Measurements from ENCODE around the gene CXXC5. TPM values are rescaled to one million over a fixed set of nuclear protein-coding genes. Genes with fewer than 3 reads are reported as not detected.

CXXC5 gene
- total RNA-seq, 1 donor from 2014 or later = 151 TPM

DNA sequence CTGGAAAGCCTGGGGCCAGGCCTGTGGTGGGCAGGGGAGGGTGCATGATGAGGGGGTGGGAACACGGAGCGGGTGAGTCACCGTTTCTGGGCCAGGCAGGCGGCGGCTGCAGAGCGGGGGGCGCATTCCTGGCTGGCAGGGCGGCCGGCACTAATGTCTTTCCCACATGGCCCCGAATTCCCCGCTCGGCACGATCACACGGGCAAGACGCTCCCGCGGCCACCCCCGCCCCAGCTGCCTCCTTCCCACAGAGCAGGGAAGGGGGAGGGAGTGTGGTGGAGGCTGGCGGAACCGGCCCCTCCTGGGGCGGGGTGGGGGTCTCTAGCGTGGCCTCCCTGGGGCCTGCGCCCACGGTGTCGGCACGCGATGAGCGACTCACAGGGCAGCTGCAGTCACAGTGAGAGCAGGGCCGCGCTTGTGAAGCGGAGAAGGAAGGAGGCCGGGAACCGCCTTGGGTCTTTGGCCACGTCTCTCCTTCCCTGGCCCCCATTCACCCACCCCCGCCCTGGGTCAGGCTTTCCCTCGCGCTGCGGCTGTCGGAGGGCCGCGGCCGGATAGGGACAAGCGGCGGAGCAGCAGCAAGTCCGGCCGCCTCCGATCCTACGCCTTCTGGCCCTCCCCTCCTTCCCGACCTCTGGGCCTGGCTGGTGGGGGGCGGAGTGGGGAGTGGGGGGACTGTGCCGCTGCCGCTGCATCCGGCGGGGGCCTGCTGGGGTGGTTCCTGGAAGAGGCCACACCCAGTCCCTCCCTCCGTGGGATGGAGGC lies 48.9 kb downstream of the CXXC5 start:
- DNase-seq (ENCODE audit: low read depth) = peak; percentile 91
- Mint-ChIP-seq H3K4me3 (ENCODE audit: unreplicated experiment) (no peak overlapping the region), H3K27ac (ENCODE audit: unreplicated experiment) (peak overlapping the region; percentile 99), H3K9me3 (ENCODE audit: unreplicated experiment) (no peaks in the 10 kb centered on the region), H3K4me1 (ENCODE audit: low read depth, unreplicated experiment) (peaks cover 63% of the 10 kb centered on the region), H3K27me3 (ENCODE audit: low read depth, unreplicated experiment) (no peaks in the 10 kb centered on the region), H3K36me3 (ENCODE audit: low read depth, unreplicated experiment) (no peaks in the 10 kb centered on the region)
- Histone ChIP-seq H3K9me3 (ENCODE audit: insufficient read depth, low read depth, low read length) (no peaks in the 10 kb centered on the region), H3K27me3 (ENCODE audit: insufficient read depth, low read length) (no peaks in the 10 kb centered on the region), H3K4me3 (ENCODE audit: insufficient read depth, low read depth, low read length) (peak overlapping the region; percentile 21), H3K79me2 (ENCODE audit: insufficient read depth, low read length) (no peaks in the 10 kb centered on the region), H3K4me1 (ENCODE audit: insufficient read depth, low read length) (peaks cover 65% of the 10 kb centered on the region), H3K27ac (ENCODE audit: low read depth, low read length) (peak overlapping the region; percentile 92), H3K9ac (ENCODE audit: low read length) (peak overlapping the region; percentile 89), H2AFZ (ENCODE audit: low read depth, low read length) (peak overlapping the region; percentile 46), H4K20me1 (ENCODE audit: insufficient read depth, low read length) (no peaks in the 10 kb centered on the region), H3K4me2 (ENCODE audit: low read length) (peak overlapping the region; percentile 84), H3K36me3 (ENCODE audit: insufficient read depth, low read length) (no peaks in the 10 kb centered on the region)
- FAIRE-seq = no peak
- no peak for TF ChIP-seq EZH2 (IDR thresholded peaks at IDR 0.05; ENCODE audit: insufficient read depth, low read length)
- TF ChIP-seq, protein P1, sequence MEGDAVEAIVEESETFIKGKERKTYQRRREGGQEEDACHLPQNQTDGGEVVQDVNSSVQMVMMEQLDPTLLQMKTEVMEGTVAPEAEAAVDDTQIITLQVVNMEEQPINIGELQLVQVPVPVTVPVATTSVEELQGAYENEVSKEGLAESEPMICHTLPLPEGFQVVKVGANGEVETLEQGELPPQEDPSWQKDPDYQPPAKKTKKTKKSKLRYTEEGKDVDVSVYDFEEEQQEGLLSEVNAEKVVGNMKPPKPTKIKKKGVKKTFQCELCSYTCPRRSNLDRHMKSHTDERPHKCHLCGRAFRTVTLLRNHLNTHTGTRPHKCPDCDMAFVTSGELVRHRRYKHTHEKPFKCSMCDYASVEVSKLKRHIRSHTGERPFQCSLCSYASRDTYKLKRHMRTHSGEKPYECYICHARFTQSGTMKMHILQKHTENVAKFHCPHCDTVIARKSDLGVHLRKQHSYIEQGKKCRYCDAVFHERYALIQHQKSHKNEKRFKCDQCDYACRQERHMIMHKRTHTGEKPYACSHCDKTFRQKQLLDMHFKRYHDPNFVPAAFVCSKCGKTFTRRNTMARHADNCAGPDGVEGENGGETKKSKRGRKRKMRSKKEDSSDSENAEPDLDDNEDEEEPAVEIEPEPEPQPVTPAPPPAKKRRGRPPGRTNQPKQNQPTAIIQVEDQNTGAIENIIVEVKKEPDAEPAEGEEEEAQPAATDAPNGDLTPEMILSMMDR (IDR thresholded peaks at IDR 0.05; ENCODE audit: insufficient read depth, low read depth, low read length) = no peak

DNA sequence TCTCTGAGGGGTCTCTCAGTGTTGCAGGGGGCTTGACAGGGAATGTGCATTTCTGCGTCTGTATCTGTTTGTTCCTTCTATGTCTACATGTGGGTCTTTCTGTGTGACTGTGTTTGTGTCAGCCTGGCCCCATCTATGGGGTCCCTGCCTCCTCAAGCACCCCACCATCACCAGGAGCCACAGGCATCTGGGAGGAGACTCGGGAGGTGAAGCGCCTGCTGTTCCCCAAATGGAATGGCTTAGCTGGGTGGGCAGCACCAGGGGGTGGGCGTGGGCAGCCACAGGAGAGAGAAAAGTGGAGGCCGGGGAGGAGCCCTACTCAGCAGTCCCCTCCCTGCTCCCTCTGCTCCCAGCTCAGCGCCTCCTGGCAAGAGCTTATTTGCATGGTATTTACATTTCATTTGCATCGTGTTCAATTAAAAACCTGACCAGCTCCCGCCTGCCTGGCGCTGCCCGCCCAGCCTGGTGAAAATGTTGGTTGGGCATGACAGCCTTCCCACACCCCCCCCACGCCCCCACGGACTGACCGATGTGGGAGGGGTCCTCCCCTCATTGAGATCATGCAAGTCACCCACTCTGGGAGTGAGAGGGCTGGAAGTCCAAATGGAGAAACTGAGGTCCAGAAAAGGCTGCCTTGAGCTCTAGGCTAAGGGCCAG lies 50.5 kb downstream of the CXXC5 start:
- Mint-ChIP-seq H3K4me1 (ENCODE audit: low read depth, unreplicated experiment) (peaks cover 55% of the 10 kb centered on the region), H3K4me3 (ENCODE audit: unreplicated experiment) (peak overlapping the region; percentile 50), H3K27ac (ENCODE audit: unreplicated experiment) (peak overlapping the region; percentile 96), H3K27me3 (ENCODE audit: low read depth, unreplicated experiment) (no peaks in the 10 kb centered on the region), H3K9me3 (ENCODE audit: unreplicated experiment) (no peaks in the 10 kb centered on the region), H3K36me3 (ENCODE audit: low read depth, unreplicated experiment) (no peaks in the 10 kb centered on the region)
- DNase-seq (ENCODE audit: low read depth) = peak; percentile 79
- H3K9ac ChIP-seq (ENCODE audit: low read length) = peak overlapping the region; percentile 89
- no peaks in the 10 kb centered on the region for H3K27me3 ChIP-seq (ENCODE audit: insufficient read depth, low read length)
- no peaks in the 10 kb centered on the region for H3K9me3 ChIP-seq (ENCODE audit: insufficient read depth, low read depth, low read length)
- no peak overlapping the region for H2AFZ ChIP-seq (ENCODE audit: low read depth, low read length)
- no peaks in the 10 kb centered on the region for H3K79me2 ChIP-seq (ENCODE audit: insufficient read depth, low read length)
- FAIRE-seq = no peak
- H3K4me2 ChIP-seq (ENCODE audit: low read length) = peak overlapping the region; percentile 84
- no peaks in the 10 kb centered on the region for H3K36me3 ChIP-seq (ENCODE audit: insufficient read depth, low read length)
- H4K20me1 ChIP-seq (ENCODE audit: insufficient read depth, low read length) = no peaks in the 10 kb centered on the region
- peak overlapping the region; percentile 92 for H3K27ac ChIP-seq (ENCODE audit: low read depth, low read length)
- no peak for TF ChIP-seq EZH2 (IDR thresholded peaks at IDR 0.05; ENCODE audit: insufficient read depth, low read length)
- TF ChIP-seq, protein P1 (IDR thresholded peaks at IDR 0.05; ENCODE audit: insufficient read depth, low read depth, low read length) = no peak
- peaks cover 57% of the 10 kb centered on the region for H3K4me1 ChIP-seq (ENCODE audit: insufficient read depth, low read length)
- H3K4me3 ChIP-seq (ENCODE audit: insufficient read depth, low read depth, low read length) = no peak overlapping the region
